HL-60/S4 treated with retinoic acid at 250 ng/mL for 4 days and 3 days (cell line): ENCODE measurements around the gene PDE1C.
"Not testable (repeated sequence)": the region's sequence is repeated elsewhere in the genome, so short reads cannot be mapped to it uniquely, and the experiment has no call there.

Experiments
- in situ Hi-C: fragments of 300-500 bp; cut with MboI; formaldehyde crosslinking; loops from 2 replicates; pipeline ENCODE4 v1.7.0; 2022; ENCODE audit warnings: low sequenced_read_pairs

Gene PDE1C

DNA sequence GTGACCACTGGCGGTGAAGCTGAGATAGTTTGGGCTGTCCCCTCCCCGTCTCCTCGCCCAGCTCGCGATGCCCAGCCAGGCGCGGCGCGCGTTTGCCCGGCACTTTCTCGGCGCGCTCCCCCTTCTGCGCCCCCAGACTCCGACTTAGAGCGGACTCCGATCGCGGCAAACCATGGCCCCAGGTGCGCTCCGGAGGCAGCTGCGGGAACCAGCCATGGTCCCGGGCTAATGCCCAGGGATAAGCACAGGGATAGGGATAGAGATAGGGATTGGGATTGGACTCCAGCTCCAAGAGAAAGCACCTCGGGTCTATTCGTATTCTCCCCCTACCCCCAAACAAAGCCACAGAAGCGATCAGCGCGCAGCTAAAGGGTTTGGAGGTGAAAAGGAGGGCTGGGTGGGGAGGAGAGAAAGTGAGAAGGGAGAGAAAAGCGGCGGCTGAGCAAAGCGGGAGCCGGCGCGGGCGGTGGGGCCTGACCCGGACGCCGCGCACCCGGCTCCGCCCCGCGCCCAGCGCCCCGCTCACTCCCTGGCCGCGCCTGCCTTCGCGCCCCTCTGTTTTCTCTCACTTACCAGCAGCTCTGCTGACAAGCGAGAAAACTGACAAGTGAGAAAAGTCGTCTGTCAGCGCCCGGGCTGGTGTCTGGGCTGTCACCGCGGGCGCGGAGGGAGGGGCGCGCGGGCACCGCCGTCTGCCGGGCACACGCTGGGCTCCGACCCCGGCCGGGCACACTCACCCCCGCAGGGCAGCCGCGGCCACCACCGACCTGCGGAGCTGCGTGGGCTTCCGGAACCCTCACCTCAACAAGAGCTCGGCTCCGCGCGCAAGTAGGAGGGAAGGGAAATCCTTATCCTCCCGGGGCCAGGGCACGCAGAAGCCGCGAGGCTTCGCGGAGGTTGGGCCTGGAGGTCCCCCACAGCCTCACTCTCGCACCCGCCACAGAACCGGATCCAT lies at the start of gene PDE1C:
Gene PDE1C (minus strand): TSS at position 2 of the 955 bp plus-strand sequence.
- in situ Hi-C loops = no loop called here

GRCh38 chr7:32119790-32120196 lies 49.6 kb upstream of the PDE1C start:
- in situ Hi-C loops = no loop called here

DNA sequence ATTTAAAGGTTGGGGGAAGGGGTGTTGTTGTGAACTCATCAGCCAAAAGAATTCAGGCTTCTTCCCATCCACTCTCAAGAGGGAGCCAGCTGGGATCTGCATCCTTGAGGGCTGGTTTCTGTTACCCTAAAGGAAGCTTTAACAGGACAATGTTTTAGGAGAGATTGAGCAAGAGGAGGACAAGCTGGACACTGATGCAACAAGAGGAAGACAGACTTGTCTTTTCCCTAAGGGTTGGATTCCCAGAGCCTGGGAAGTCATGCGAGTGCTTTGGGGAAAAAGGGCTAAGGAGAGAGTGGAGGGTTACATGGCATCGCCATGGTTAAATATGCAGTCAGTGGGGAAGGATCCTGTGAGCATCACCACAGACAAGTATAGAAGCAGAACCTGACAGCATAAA lies 47.6 kb upstream of the PDE1C start:
- in situ Hi-C loops = no loop called here

GRCh38 chr7:32116436-32116835 lies 46.2 kb upstream of the PDE1C start:
- in situ Hi-C loops = no loop called here

- in situ Hi-C loops = no loop called here
These were observed 45.6 kb upstream of the PDE1C start for GRCh38 chr7:32115831-32116230.

- in situ Hi-C loops = no loop called here
These were observed 38.4 kb upstream of the PDE1C start for GRCh38 chr7:32108651-32109050.

DNA sequence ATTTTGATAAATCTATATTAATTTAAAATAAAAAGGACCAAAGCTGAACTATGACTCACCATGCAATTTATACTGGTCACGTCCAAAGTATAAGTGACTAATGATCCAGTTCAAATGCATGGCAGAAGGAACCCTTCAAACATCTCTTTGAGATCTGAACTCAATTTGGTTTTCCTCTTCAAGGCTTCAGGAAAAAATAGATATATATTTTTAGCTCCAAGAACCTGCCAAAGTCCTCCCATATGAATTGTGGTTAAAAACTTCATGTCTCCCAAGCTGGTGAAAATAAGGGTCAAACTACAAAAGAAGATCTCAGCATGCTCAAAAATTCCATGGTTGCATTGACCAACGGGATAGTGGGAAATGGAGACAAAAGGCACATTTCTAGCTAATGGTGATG lies 34.6 kb upstream of the PDE1C start:
- in situ Hi-C loops = no loop called here

DNA sequence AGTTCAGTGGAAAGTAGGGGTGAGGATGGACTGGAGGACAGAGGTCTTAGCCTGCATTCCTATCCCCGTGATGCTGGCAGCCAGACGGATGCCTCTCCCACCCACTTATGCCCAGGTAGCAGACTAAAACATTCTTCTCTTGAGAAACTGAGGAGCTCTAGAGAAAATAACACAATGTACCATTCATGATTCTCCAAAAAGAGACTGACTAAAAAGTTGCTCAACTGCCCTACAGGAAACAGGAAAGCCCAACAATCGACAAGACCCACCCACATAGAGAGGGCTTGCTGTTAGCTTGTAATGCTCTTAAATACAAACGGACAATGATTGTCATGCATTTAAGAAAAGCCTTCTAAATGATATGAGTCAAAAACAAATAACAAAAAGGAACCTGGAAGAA lies 33.2 kb upstream of the PDE1C start:
- in situ Hi-C loops = no loop called here

DNA sequence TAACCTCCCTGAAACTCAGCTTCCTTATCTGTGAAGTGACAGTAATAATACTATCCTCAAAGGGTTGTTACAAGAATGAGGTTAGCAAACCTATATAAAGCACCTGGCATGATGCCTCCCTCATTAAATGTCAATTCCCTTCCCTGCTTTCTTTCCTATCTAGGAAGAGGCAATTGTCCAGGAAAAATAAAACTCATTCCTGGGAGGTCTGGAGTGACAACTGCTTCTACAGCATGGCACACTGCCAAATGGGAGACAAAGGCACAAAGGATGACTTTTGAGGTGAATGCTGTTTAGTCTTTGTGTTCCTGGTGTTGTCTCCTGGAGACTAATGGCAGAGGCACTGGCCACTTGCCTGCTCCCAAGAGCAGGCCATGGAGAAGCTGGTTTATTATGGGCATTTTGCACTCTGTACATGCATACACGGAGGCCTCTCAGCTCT lies 32.2 kb upstream of the PDE1C start:
- in situ Hi-C loops = no loop called here

DNA sequence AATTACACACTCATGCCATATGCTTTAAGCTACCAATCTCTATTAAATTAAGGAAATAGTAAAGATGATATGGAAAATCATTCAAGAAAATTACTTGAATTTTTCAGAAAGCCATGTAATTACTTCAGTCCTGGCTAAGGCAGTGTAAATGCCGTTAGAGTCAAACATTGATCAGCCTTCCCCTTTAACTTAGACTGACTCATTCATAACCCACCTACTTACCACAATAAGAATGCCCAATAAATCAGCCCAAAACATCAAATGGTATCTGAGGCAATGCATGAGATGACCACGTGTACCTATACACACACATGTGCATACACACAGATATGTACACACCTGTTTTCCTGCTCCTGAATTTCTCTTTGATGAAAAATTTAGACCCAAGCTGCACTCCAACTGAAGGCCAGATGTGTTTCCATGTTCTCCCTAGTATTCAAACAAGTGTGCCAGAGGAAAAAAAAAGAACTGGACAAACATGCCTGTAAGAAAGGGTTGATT lies 30.2 kb upstream of the PDE1C start:
- in situ Hi-C loops = no loop called here

GRCh38 chr7:32094516-32094915 lies 24.3 kb upstream of the PDE1C start:
- in situ Hi-C loops = no loop called here

GRCh38 chr7:32093415-32094408 lies 23.5 kb upstream of the PDE1C start:
- in situ Hi-C loops = no loop called here

GRCh38 chr7:32092346-32092745 lies 22.1 kb upstream of the PDE1C start:
- in situ Hi-C loops = no loop called here

DNA sequence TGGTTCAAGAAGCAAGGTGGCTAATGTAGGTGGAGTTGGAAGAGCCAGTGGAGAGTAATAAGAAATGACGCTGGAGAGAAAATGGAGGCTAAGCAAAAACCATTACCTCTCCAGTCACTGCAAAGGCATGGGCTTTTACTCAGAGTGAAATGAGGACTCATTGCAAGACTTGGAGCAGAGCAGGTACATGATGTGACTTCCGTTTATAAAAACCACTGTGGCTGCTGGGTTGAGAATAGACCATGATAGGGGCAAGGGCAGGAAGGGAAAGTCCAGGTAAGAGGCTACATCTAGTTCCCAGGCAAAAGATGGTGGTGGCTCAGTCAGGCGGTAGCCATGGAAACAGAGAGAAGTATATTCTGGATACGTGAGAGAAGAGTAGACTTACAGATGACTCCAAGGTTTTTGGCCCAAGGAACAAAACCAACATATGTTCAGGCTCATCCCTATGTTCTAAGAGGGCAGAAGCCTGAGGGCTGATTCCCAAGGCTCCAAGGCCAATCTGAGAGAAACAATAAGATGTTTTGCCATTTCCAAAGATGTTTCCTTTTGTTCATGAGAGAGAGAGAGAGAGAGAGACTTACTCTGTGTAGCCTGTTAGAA lies 21.5 kb upstream of the PDE1C start:
- in situ Hi-C loops = no loop called here

GRCh38 chr7:32089678-32090077 lies 19.5 kb upstream of the PDE1C start:
- in situ Hi-C loops = no loop called here

- in situ Hi-C loops = no loop called here
These were observed 19.0 kb upstream of the PDE1C start for GRCh38 chr7:32089256-32089655.

GRCh38 chr7:32088451-32088881 lies 18.3 kb upstream of the PDE1C start:
- in situ Hi-C loops = no loop called here

GRCh38 chr7:32079510-32079909 lies 9.3 kb upstream of the PDE1C start:
- in situ Hi-C loops = no loop called here

- in situ Hi-C loops = no loop called here
These were observed 8.6 kb upstream of the PDE1C start for GRCh38 chr7:32078824-32079223.

DNA sequence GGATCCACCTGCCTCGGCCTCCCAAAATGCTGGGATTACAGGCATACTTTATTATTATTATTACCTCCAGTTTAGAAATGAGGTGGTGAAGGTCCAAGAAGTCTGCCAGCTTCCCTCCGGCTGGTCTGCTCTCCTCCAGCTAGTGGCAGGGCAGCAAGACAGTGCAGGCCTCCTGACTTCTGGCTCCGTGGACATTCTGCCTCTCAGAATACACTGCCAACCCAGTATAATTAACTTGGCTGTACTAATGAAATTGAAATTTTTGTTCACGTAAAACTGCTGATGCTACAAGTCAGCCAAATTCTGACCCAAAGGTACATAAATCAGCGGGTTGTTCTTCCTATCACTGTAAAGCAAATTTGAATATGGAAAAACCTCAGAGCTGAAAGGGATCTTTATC lies 7.6 kb upstream of the PDE1C start:
- in situ Hi-C loops = no loop called here

GRCh38 chr7:32076802-32077201 lies 6.6 kb upstream of the PDE1C start:
- in situ Hi-C loops = not testable (repeated sequence)
